Fibroblast of lung (primary cell): ENCODE results near the gene MTR.

Experiments
- EZH2 ChIP-seq: IDR thresholded peaks from 2 replicates; pipeline ENCODE4 v1.5.1; 2012; ENCODE audit warnings: low read length, control low read depth, mild to moderate bottlenecking; ENCODE audit errors: missing control alignments
- TF ChIP-seq, protein P1 (sequence below), 2 donors: IDR thresholded peaks in 1 of 2; conservative IDR thresholded peaks in 1 of 2; 1 replicate in 1 of 2; 2 replicates in 1 of 2; pipeline ENCODE4 v1.5.1; 2011 to 2012; ENCODE audit warnings: low read length in 2 of 2, control low read depth in 1 of 2, inconsistent platforms in 1 of 2, low read depth in 1 of 2, mild to moderate bottlenecking in 1 of 2

DNA sequence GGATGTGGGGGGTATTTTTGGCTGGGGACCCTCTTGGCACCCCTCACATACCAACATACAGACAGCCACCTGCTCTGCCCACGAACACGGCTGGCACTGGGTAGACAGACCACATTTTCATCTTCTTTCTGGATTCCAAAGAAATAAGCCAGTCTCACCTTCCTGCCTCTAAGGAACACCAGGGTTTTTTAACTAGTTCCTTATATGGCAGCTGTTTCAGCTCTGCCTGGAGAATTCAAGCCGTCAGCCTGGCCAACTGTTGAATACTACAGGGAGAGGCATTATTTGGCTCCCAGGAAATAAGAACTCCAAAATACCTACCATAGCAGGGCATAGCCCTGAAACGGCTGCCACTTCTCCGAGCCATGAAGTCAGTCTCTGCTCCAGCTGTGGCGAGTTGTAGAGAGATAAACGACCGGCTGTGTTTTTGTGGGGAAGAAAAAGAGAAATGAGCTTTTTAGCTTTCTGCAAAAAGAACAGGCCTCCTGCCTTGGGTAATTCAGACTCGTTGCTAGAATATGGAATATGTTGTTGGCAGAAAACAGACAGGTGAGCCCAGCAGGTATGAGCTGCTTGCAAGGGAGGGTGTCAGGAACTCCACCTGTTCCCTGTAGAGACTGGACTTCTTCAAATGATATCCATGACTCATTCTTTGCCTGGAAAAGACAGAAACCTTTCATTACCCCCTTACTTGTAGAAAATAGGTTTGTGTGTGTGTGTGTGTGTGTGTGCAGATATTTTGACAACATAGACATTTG, 157.3 kb downstream of the MTR start:
- TF ChIP-seq, protein P1, sequence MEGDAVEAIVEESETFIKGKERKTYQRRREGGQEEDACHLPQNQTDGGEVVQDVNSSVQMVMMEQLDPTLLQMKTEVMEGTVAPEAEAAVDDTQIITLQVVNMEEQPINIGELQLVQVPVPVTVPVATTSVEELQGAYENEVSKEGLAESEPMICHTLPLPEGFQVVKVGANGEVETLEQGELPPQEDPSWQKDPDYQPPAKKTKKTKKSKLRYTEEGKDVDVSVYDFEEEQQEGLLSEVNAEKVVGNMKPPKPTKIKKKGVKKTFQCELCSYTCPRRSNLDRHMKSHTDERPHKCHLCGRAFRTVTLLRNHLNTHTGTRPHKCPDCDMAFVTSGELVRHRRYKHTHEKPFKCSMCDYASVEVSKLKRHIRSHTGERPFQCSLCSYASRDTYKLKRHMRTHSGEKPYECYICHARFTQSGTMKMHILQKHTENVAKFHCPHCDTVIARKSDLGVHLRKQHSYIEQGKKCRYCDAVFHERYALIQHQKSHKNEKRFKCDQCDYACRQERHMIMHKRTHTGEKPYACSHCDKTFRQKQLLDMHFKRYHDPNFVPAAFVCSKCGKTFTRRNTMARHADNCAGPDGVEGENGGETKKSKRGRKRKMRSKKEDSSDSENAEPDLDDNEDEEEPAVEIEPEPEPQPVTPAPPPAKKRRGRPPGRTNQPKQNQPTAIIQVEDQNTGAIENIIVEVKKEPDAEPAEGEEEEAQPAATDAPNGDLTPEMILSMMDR (conservative IDR thresholded peaks at IDR 0.05 in 1 of 2, IDR thresholded peaks at IDR 0.05 in 1 of 2; ENCODE audit: low read depth in 1 of 2, low read length in 2 of 2), result no peak
- no peak for TF ChIP-seq EZH2
